Psoas muscle (tissue), 8 donors: ENCODE measurements around the gene DPY30. TPM values are rescaled to one million over a fixed set of nuclear protein-coding genes. Genes with fewer than 3 reads are reported as not detected.

Source experiments
- ATAC-seq, 4 donors: fragments of 200-7000 bp; cut with Tn5 transposase; one replicate each; pipeline ENCODE4 v1.9.1; 2020; ENCODE audit warnings: moderate library complexity in 3 of 4, mild to moderate bottlenecking in 2 of 4
- DNase-seq, 2 donors: peaks; one replicate each; pipeline ENCODE4 v3.0.0-alpha.2; 2020
- H3K27ac ChIP-seq: fragments of 200-600 bp; one replicate; pipeline ENCODE4 v1.8.0; 2022
- H3K27me3 ChIP-seq, 3 donors: fragments of 200-600 bp in 1 of 3; one replicate each; pipeline versions ENCODE4 v1.6.1 to v1.8.0; 2013 to 2022; ENCODE audit warnings: low read length in 2 of 3, mild to moderate bottlenecking in 2 of 3, moderate library complexity in 1 of 3; ENCODE audit not compliant: insufficient read depth in 3 of 3
- H3K36me3 ChIP-seq, 2 donors: fragments of 200-600 bp in 1 of 2; one replicate each; pipeline versions ENCODE4 v1.6.1 to v1.8.0; 2013 to 2022; ENCODE audit warnings: low read depth in 1 of 2, mild to moderate bottlenecking in 1 of 2, moderate library complexity in 1 of 2; ENCODE audit not compliant: insufficient read depth in 1 of 2
- H3K4me1 ChIP-seq: fragments of 200-600 bp; one replicate; pipeline ENCODE4 v1.8.0; 2022
- H3K4me3 ChIP-seq: fragments of 200-600 bp; one replicate; pipeline ENCODE4 v1.8.0; 2022; ENCODE audit warnings: mild to moderate bottlenecking
- H3K9me3 ChIP-seq: fragments of 200-600 bp; one replicate; pipeline ENCODE4 v1.8.0; 2022
- CTCF ChIP-seq: fragments of 200-600 bp; IDR thresholded peaks from one replicate; pipeline ENCODE4 v1.8.0; 2022; ENCODE audit warnings: antibody characterized with exemption
- WGBS, 3 donors: extraction: QIAGEN DNeasy Blood & Tissue Kit; methylation state at CpG; one replicate each; pipeline versions ENCODE4 v1.1.6 to v1.1.7; 2013; 5-methylcytosine and 5-hydroxymethylcytosine counted together
- intact Hi-C, 2 donors: fragments of 100-400 bp; cut with DNase I; formaldehyde crosslinking; loops; one replicate each; pipeline versions ENCODE4 v1.11.0 to v1.14.2; 2022
- long read RNA-seq, 2 donors: library from polyadenylated mRNA; unstranded; transcript quantifications; one replicate each; pipeline ENCODE4 v2.0.0, GENCODE V29; 2021
- polyA plus RNA-seq, 3 donors: library from polyadenylated mRNA; stranded (reverse); fragments of 200-250 nt; gene quantifications; one replicate each; pipeline ENCODE4 v1.2.3, GENCODE V29; 2013
- total RNA-seq, 4 donors: library from RNA; stranded (reverse); fragmentation: NEBNext Ultra II Directional in 2 of 4; extraction: Animal tissue kit (Norgen Biotek cat#: 25700) in 2 of 4; gene quantifications; one replicate each; pipeline versions ENCODE4 v1.2.1 to v1.2.4, GENCODE V29; 2021 to 2023
- donor health status: healthy with polysubstance abuse.
- donor health status: DM: no; HTN: no; CAD: no; lungs with moderate emphysema.
- donor health status: Bipolar disorder and iron deficiency.
- donor health status: healthy.
- donor health status: DM: yes; HTN: yes; CAD: no.
- donor health status: DM: no; HTN: no; CAD: no.
- donor health status: DM: no; HTN: no; CAD: no.
- donor health status: DM: yes; HTN: yes; CAD: no.

DPY30 gene
- total RNA-seq, result 10 to 100 TPM; 28.6 to 44.4 (median 34.2) TPM
- 10 to 100 TPM; 30.2 to 76.9 (median 60.5) TPM for polyA plus RNA-seq
- long read RNA-seq, donor 1, transcript DPY30-202 (5 exons, 708 nt), result major isoform, 10 of 14 reads
- long read RNA-seq, donor 1, partial matches to known transcripts, result 1 of 14 reads
- long read RNA-seq, donor 1, other reads (novel, unspliced or antisense), result 1 of 14 reads
- long read RNA-seq, donor 2, transcript DPY30-202 (5 exons, 708 nt), result major isoform, 8 of 14 reads
- long read RNA-seq, donor 2, partial matches to known transcripts, result 1 of 14 reads
- long read RNA-seq, donor 2, other reads (novel, unspliced or antisense), result 4 of 14 reads

- Histone ChIP-seq H3K9me3 (no peaks in the 10 kb centered on the region), H3K36me3 (peaks cover 0 to 17% of the 10 kb centered on the region in 2 donors), H3K27ac (peak within 1 kb of the TSS; percentile 84), H3K4me3 (peak within 1 kb of the TSS; percentile 88), H3K4me1 (peaks cover 6% of the 10 kb centered on the region), H3K27me3 (no peaks in the 10 kb centered on the region)
- WGBS, 3 donors, result 0 to 1% (median 1%) methylated on average over 35 to 43 of the region's 43 CpGs
- no peak for TF ChIP-seq CTCF
- intact Hi-C loops, result no loop called here
- ATAC-seq (peak; percentile 97 to 99 (median 98)), DNase-seq (peak; percentile 93 to 97)
Observed at GRCh38 chr2:32039447-32040219, at the start of gene DPY30. Gene DPY30 (minus strand): TSS chr2:32039805. CDS start chr2:32039456, 349 bp downstream.

GRCh38 chr2:32074134-32074506 is 34.5 kb upstream of the DPY30 start:
- WGBS, 3 donors, result 79 to 93% (median 88%) methylated on average over 2 of the region's 2 CpGs
- no peak for ATAC-seq
- no peaks in the 10 kb centered on the region for H3K4me1 ChIP-seq
- H3K27ac ChIP-seq, result no peak overlapping the region
- intact Hi-C loops, result no loop called here
- no peak for TF ChIP-seq CTCF
- H3K27me3 ChIP-seq, result no peaks in the 10 kb centered on the region
- no peak for DNase-seq
- peaks cover 0 to 12% of the 10 kb centered on the region in 2 donors for H3K36me3 ChIP-seq
- H3K9me3 ChIP-seq, result no peaks in the 10 kb centered on the region
- no peak overlapping the region for H3K4me3 ChIP-seq

GRCh38 chr2:32067549-32067948 is 27.9 kb upstream of the DPY30 start:
- Histone ChIP-seq H3K27me3 (no peaks in the 10 kb centered on the region), H3K36me3 (peaks cover 0 to 11% of the 10 kb centered on the region in 2 donors), H3K9me3 (no peaks in the 10 kb centered on the region), H3K4me1 (peaks cover 13% of the 10 kb centered on the region), H3K27ac (no peak overlapping the region), H3K4me3 (no peak overlapping the region)
- no peak for TF ChIP-seq CTCF
- no peak for DNase-seq
- no peak for ATAC-seq
- WGBS, 3 donors, result 96 to 100% (median 99%) methylated on average over 2 of the region's 2 CpGs
- intact Hi-C loops, result no loop called here

- 82 to 84% (median 84%) methylated on average over 8 of the region's 8 CpGs for WGBS, 3 donors
- H3K4me3 ChIP-seq, result peak overlapping the region; percentile 74
- H3K36me3 ChIP-seq, result peaks cover 0 to 4% of the 10 kb centered on the region in 2 donors
- H3K4me1 ChIP-seq, result peaks cover 19% of the 10 kb centered on the region
- intact Hi-C loops, result loop anchor here in 1 of 2 donors (5.0 kb wide), 1 partner anchor 52 kb away; the partner anchor contains the start of gene MEMO1
- ATAC-seq, result no peak
- no peaks in the 10 kb centered on the region for H3K27me3 ChIP-seq
- H3K27ac ChIP-seq, result peak overlapping the region; percentile 88
- no peak for DNase-seq
- no peak for TF ChIP-seq CTCF
- no peaks in the 10 kb centered on the region for H3K9me3 ChIP-seq
Observed at GRCh38 chr2:32064713-32065112, 25.1 kb upstream of the DPY30 start.
